ENCODE data around the gene FAM110D. TPM values are rescaled to one million over a fixed set of nuclear protein-coding genes. Genes with fewer than 3 reads are reported as not detected.

The FAM110D gene
- total RNA-seq, 1 donor from 2014 or later = not detected

GRCh38 chr1:26148887-26149286 is 10.0 kb upstream of the FAM110D start:
- FAIRE-seq (no peak), DNase-seq (ENCODE audit: low read depth) (no peak)
- TF ChIP-seq CTCF (IDR thresholded peaks at IDR 0.05; ENCODE audit: insufficient read depth, low read length, severe bottlenecking) = no peak
- H3K36me3 ChIP-seq (ENCODE audit: control insufficient read depth, insufficient read depth, low read length) = no peaks in the 10 kb centered on the region
- no peaks in the 10 kb centered on the region for H3K27me3 ChIP-seq (ENCODE audit: control insufficient read depth, insufficient read depth, low read length)
- no peak overlapping the region for H3K4me3 ChIP-seq (ENCODE audit: low read depth, low read length)

GRCh38 chr1:26153966-26154532 is 4.8 kb upstream of the FAM110D start:
- no peak for TF ChIP-seq CTCF (IDR thresholded peaks at IDR 0.05; ENCODE audit: insufficient read depth, low read length, severe bottlenecking)
- Histone ChIP-seq H3K36me3 (ENCODE audit: control insufficient read depth, insufficient read depth, low read length) (no peaks in the 10 kb centered on the region), H3K4me3 (ENCODE audit: low read depth, low read length) (no peak overlapping the region), H3K27me3 (ENCODE audit: control insufficient read depth, insufficient read depth, low read length) (peaks cover 6% of the 10 kb centered on the region)
- DNase-seq (ENCODE audit: low read depth) = no peak
- no peak for FAIRE-seq

GRCh38 chr1:26154750-26155149 is 4.1 kb upstream of the FAM110D start:
- DNase-seq (ENCODE audit: low read depth) (no peak), FAIRE-seq (no peak)
- TF ChIP-seq CTCF (IDR thresholded peaks at IDR 0.05; ENCODE audit: insufficient read depth, low read length, severe bottlenecking) = no peak
- Histone ChIP-seq H3K36me3 (ENCODE audit: control insufficient read depth, insufficient read depth, low read length) (no peaks in the 10 kb centered on the region), H3K4me3 (ENCODE audit: low read depth, low read length) (no peak overlapping the region), H3K27me3 (ENCODE audit: control insufficient read depth, insufficient read depth, low read length) (peaks cover 6% of the 10 kb centered on the region)

GRCh38 chr1:26155370-26156284 is 3.3 kb upstream of the FAM110D start:
- no peak for TF ChIP-seq CTCF (IDR thresholded peaks at IDR 0.05; ENCODE audit: insufficient read depth, low read length, severe bottlenecking)
- no peaks in the 10 kb centered on the region for H3K36me3 ChIP-seq (ENCODE audit: control insufficient read depth, insufficient read depth, low read length)
- FAIRE-seq (no peak), DNase-seq (ENCODE audit: low read depth) (no peak)
- no peak overlapping the region for H3K4me3 ChIP-seq (ENCODE audit: low read depth, low read length)
- peaks cover 6% of the 10 kb centered on the region for H3K27me3 ChIP-seq (ENCODE audit: control insufficient read depth, insufficient read depth, low read length)

GRCh38 chr1:26156285-26157038 is 2.4 kb upstream of the FAM110D start:
- Histone ChIP-seq H3K36me3 (ENCODE audit: control insufficient read depth, insufficient read depth, low read length) (no peaks in the 10 kb centered on the region), H3K4me3 (ENCODE audit: low read depth, low read length) (no peak overlapping the region), H3K27me3 (ENCODE audit: control insufficient read depth, insufficient read depth, low read length) (peaks cover 6% of the 10 kb centered on the region)
- TF ChIP-seq CTCF (IDR thresholded peaks at IDR 0.05; ENCODE audit: insufficient read depth, low read length, severe bottlenecking) = no peak
- no peak for DNase-seq (ENCODE audit: low read depth)
- FAIRE-seq = no peak
